ENCODE measurements around the gene VAV3. TPM values are rescaled to one million over a fixed set of nuclear protein-coding genes. Genes with fewer than 3 reads are reported as not detected.

The VAV3 gene
- total and polyA plus RNA-seq, 2 of the 13 experiments (the other 11 are each of a cell fraction or from before 2014, with no cell fraction given), result 15.9 to 29.8 TPM

- TF ChIP-seq SRSF9 (IDR thresholded peaks at IDR 0.05; ENCODE audit: borderline replicate concordance, insufficient read depth, low read depth, low read length, poor library complexity, severe bottlenecking), result no peak
- TF ChIP-seq ZNF75D (CRISPR knock-in tag; IDR thresholded peaks at IDR 0.05; ENCODE audit: borderline replicate concordance), result no peak
- no peak for TF ChIP-seq ATF3 (CRISPR knock-in tag; IDR thresholded peaks at IDR 0.05)
- TF ChIP-seq ZNF337 (CRISPR knock-in tag; IDR thresholded peaks at IDR 0.05; ENCODE audit: borderline replicate concordance, low read depth), result no peak
- no peak for TF ChIP-seq POGZ (CRISPR knock-in tag; IDR thresholded peaks at IDR 0.05)
- TF ChIP-seq U2AF1 (optimal IDR thresholded peaks at IDR 0.05; ENCODE audit: low read depth, low read length), result no peak
- no peak for TF ChIP-seq TGIF2 (CRISPR knock-in tag; IDR thresholded peaks at IDR 0.05)
These were observed 338.7 kb downstream of the VAV3 start (continued) for GRCh38 chr1:107626073-107626796.

DNA sequence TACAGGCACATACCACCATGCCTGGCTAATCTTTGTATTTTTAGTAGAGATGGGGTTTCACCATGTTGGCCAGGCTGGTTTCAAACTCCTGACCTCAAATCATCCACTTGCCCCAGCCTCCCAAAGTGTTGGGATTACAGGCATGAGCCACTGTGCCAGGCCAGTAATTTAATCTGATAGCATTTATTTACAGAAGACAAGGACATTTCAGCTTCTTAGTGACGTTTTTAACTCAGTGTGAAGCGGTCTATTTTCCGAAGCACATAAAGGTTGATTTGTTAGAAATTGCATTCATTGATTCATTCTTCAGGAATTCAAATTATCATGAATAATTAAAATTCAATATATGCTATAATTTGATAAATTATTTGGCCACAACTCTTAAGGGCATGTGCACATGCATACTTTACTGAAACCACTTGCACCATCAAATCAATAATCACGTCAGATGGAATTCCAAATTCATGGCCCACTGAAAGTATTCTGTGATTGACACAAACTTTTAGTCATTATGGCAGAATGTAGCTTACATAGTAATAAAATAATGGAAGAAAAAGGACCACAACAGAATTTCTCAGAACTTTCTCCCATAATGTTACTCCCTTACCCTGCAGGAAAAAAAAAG is 339.5 kb downstream of the VAV3 start:
- no peak overlapping the region for H3K4me2 ChIP-seq (ENCODE audit: low read depth, low read length)
- ChIA-PET POLR2A (no interaction called here), CTCF (ENCODE audit: low intra/inter-chr PET ratio, low total read pairs) (no interaction called here)
- no peak overlapping the region for H3K9ac ChIP-seq (ENCODE audit: insufficient read depth, low read depth, low read length)
- no TSS peak for BruUV-seq (replicated peaks)
- no peaks in the 10 kb centered on the region for H3K9me3 ChIP-seq (ENCODE audit: low read length)
- intact Hi-C loops (cut with micrococcal nuclease; ENCODE audit: unreplicated experiment) (no loop called here), in situ Hi-C loops (cut with HindIII; ENCODE audit: extremely low pct_ligation_motif_present, low pct_unique_long_range_greater_than_20kb) (no loop called here)
- no peak overlapping the region for H3K27ac ChIP-seq (ENCODE audit: extremely low read length, insufficient read depth, low read length)
- no peak overlapping the region for H2AFZ ChIP-seq (ENCODE audit: low read length)
- no peak overlapping the region for H3K4me3 ChIP-seq (replicated peaks in 1 of 3; ENCODE audit: insufficient read depth in 1 of 3, low read depth in 2 of 3, low read length in 3 of 3)
- 0 out of 2 replicates have a peak, but pooled peaks cover 4% of the 10 kb centered on the region for H3K4me1 ChIP-seq (ENCODE audit: insufficient read depth, low read length)
- no peaks in the 10 kb centered on the region for H3K36me3 ChIP-seq (replicated peaks in 1 of 2; ENCODE audit: control insufficient read depth in 1 of 2, insufficient read depth in 2 of 2, low read length in 2 of 2)
- ATAC-seq (no peak), DNase-seq (ENCODE audit: low spot score) (no peak), FAIRE-seq (no peak)
- no peaks in the 10 kb centered on the region for H4K20me1 ChIP-seq (ENCODE audit: insufficient read depth, low read length)
- no peaks in the 10 kb centered on the region for H3K27me3 ChIP-seq (ENCODE audit: control insufficient read depth in 1 of 2, insufficient read depth in 2 of 2, low read length in 2 of 2)
- H3K79me2 ChIP-seq (ENCODE audit: insufficient read depth, low read length), result peaks cover 2% of the 10 kb centered on the region
- WGBS (ENCODE audit: low lambda C conversion rate), result 94% methylated on average over 4 of the region's 4 CpGs
- no peak for TF ChIP-seq ZNF768 (CRISPR knock-in tag; IDR thresholded peaks at IDR 0.05)
- TF ChIP-seq NFRKB (IDR thresholded peaks at IDR 0.05), result no peak
- TF ChIP-seq, protein P1, sequence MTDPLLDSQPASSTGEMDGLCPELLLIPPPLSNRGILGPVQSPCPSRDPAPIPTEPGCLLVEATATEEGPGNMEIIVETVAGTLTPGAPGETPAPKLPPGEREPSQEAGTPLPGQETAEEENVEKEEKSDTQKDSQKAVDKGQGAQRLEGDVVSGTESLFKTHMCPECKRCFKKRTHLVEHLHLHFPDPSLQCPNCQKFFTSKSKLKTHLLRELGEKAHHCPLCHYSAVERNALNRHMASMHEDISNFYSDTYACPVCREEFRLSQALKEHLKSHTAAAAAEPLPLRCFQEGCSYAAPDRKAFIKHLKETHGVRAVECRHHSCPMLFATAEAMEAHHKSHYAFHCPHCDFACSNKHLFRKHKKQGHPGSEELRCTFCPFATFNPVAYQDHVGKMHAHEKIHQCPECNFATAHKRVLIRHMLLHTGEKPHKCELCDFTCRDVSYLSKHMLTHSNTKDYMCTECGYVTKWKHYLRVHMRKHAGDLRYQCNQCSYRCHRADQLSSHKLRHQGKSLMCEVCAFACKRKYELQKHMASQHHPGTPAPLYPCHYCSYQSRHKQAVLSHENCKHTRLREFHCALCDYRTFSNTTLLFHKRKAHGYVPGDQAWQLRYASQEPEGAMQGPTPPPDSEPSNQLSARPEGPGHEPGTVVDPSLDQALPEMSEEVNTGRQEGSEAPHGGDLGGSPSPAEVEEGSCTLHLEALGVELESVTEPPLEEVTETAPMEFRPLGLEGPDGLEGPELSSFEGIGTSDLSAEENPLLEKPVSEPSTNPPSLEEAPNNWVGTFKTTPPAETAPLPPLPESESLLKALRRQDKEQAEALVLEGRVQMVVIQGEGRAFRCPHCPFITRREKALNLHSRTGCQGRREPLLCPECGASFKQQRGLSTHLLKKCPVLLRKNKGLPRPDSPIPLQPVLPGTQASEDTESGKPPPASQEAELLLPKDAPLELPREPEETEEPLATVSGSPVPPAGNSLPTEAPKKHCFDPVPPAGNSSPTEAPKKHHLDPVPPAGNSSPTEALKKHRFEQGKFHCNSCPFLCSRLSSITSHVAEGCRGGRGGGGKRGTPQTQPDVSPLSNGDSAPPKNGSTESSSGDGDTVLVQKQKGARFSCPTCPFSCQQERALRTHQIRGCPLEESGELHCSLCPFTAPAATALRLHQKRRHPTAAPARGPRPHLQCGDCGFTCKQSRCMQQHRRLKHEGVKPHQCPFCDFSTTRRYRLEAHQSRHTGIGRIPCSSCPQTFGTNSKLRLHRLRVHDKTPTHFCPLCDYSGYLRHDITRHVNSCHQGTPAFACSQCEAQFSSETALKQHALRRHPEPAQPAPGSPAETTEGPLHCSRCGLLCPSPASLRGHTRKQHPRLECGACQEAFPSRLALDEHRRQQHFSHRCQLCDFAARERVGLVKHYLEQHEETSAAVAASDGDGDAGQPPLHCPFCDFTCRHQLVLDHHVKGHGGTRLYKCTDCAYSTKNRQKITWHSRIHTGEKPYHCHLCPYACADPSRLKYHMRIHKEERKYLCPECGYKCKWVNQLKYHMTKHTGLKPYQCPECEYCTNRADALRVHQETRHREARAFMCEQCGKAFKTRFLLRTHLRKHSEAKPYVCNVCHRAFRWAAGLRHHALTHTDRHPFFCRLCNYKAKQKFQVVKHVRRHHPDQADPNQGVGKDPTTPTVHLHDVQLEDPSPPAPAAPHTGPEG (CRISPR knock-in tag; IDR thresholded peaks at IDR 0.05), result no peak
- no peak for TF ChIP-seq ZFP41 (CRISPR knock-in tag; IDR thresholded peaks at IDR 0.05; ENCODE audit: borderline replicate concordance)
- TF ChIP-seq ZNF564 (CRISPR knock-in tag; IDR thresholded peaks at IDR 0.05), result no peak
- TF ChIP-seq ZNF577 (CRISPR knock-in tag; IDR thresholded peaks at IDR 0.05; ENCODE audit: borderline replicate concordance, low read depth), result no peak
- no peak for TF ChIP-seq TAF1 (CRISPR knock-in tag; IDR thresholded peaks at IDR 0.05)
